ENCODE results near the gene ANO3.
"Not testable (repeated sequence)": the region's sequence is repeated elsewhere in the genome, so short reads cannot be mapped to it uniquely, and the experiment has no call there.

ANO3 gene

GRCh38 chr11:26622181-26622580, 290.3 kb downstream of the ANO3 start:
- DNase-seq (ENCODE audit: low read depth in 2 of 2) = no peak

GRCh38 chr11:26623076-26623659, 291.2 kb downstream of the ANO3 start:
- TF ChIP-seq, protein P1, sequence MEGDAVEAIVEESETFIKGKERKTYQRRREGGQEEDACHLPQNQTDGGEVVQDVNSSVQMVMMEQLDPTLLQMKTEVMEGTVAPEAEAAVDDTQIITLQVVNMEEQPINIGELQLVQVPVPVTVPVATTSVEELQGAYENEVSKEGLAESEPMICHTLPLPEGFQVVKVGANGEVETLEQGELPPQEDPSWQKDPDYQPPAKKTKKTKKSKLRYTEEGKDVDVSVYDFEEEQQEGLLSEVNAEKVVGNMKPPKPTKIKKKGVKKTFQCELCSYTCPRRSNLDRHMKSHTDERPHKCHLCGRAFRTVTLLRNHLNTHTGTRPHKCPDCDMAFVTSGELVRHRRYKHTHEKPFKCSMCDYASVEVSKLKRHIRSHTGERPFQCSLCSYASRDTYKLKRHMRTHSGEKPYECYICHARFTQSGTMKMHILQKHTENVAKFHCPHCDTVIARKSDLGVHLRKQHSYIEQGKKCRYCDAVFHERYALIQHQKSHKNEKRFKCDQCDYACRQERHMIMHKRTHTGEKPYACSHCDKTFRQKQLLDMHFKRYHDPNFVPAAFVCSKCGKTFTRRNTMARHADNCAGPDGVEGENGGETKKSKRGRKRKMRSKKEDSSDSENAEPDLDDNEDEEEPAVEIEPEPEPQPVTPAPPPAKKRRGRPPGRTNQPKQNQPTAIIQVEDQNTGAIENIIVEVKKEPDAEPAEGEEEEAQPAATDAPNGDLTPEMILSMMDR (IDR thresholded peaks at IDR 0.05; ENCODE audit: low read depth, low read length) = no peak
- DNase-seq (ENCODE audit: low read depth in 2 of 2) = peak in 1 of 2 donors; percentile 27
- H3K4me3 ChIP-seq (replicated peaks in 1 of 2; ENCODE audit: low read depth in 2 of 2, low read length in 2 of 2) = no peak overlapping the region

More at GRCh38 chr11:26622181-26622580, 290.3 kb downstream of the ANO3 start:
- TF ChIP-seq, protein P1 (IDR thresholded peaks at IDR 0.05; ENCODE audit: low read depth, low read length) = no peak
- H3K4me3 ChIP-seq (replicated peaks in 1 of 2; ENCODE audit: low read depth in 2 of 2, low read length in 2 of 2) = no peak overlapping the region

- no peak overlapping the region for H3K4me3 ChIP-seq (replicated peaks in 1 of 2; ENCODE audit: low read depth in 2 of 2, low read length in 2 of 2)
- TF ChIP-seq, protein P1 (IDR thresholded peaks at IDR 0.05; ENCODE audit: low read depth, low read length) = no peak
- DNase-seq (ENCODE audit: low read depth in 2 of 2) = peak; percentile 17 to 83
Measured at GRCh38 chr11:26626346-26626745, 294.4 kb downstream of the ANO3 start.

- H3K4me3 ChIP-seq (replicated peaks in 1 of 2; ENCODE audit: low read depth in 2 of 2, low read length in 2 of 2) = no peak overlapping the region
- DNase-seq (ENCODE audit: low read depth in 2 of 2) = no peak
- TF ChIP-seq, protein P1 (IDR thresholded peaks at IDR 0.05; ENCODE audit: low read depth, low read length) = no peak
Measured at GRCh38 chr11:26632691-26633159, 300.8 kb downstream of the ANO3 start.

- H3K4me3 ChIP-seq (replicated peaks in 1 of 2; ENCODE audit: low read depth in 2 of 2, low read length in 2 of 2); DNase-seq (ENCODE audit: low read depth in 2 of 2): not testable (repeated sequence)
Measured at GRCh38 chr11:26643314-26643713, 311.4 kb downstream of the ANO3 start.

DNA sequence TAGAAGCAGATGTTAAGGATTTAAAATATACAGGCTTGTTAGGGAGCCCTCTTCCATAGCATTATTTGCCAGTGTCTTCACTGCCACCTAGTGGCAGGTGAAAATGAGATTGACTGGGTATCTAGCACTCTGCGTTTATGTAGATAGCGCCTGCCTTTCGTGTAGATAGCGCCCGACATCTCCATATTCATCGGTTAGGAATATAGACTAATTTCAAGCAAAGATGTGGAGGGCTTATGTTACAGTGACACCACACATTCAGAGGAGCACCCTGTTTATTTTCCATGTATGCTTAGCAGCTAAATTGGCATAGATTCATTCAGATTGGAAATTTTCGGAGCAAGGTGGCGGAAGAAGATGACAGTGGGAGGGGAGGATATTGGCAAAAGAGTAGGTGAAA, 318.0 kb downstream of the ANO3 start:
- TF ChIP-seq, protein P1 (IDR thresholded peaks at IDR 0.05; ENCODE audit: low read depth, low read length) = peak; percentile 76
- no peak overlapping the region for H3K4me3 ChIP-seq (replicated peaks in 1 of 2; ENCODE audit: low read depth in 2 of 2, low read length in 2 of 2)
- DNase-seq (ENCODE audit: low read depth in 2 of 2) = peak; percentile 83 to 88

GRCh38 chr11:26651916-26652315, 320.0 kb downstream of the ANO3 start:
- DNase-seq (ENCODE audit: low read depth in 2 of 2) = no peak
- TF ChIP-seq, protein P1 (IDR thresholded peaks at IDR 0.05; ENCODE audit: low read depth, low read length) = no peak
- no peak overlapping the region for H3K4me3 ChIP-seq (replicated peaks in 1 of 2; ENCODE audit: low read depth in 2 of 2, low read length in 2 of 2)
